ENCODE data around the gene MDM2. TPM values are rescaled to one million over a fixed set of nuclear protein-coding genes. Genes with fewer than 3 reads are reported as not detected.

The MDM2 gene
- total and polyA plus RNA-seq, 2 of the 8 experiments (the other 6 are each of a cell fraction or from before 2014, with no cell fraction given) = 15.1 to 115 TPM

DNA sequence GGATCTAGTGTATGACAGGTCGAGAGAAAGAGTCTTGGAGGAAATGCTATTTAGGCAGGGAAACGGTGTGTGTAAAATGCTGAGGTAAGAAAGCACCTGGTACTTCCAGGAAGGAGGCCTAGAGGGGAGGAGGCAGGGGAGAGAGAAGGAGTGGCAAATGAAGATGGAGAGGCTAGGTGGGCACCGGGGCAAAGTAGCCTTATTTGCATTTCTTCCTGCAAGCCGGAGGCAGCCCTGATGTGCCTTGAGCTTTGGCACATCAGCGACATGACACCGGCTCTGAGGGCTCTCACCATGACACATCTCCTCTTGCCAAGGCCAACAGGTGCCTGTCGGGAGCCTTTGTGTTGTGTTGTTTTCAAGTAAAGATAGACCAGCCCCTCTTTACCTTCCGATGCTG is 63.4 kb downstream of the MDM2 start:
- ChIA-PET POLR2A (ENCODE audit: partially characterized antibody) (interaction anchor here (1.1 kb wide), 1 partner anchor 18 kb away, joined by 3 read pairs; no protein-coding TSS in a partner anchor), CTCF (ENCODE audit: partially characterized antibody) (interaction anchor here (0.6 to 1.9 kb wide), 15 partner anchors 9 to 283 kb away, joined by 3 to 9 read pairs (median 4); no protein-coding TSS in a partner anchor)
- Histone ChIP-seq H3K4ac (replicated peaks; ENCODE audit: insufficient read length, low read depth, low read length) (no peak overlapping the region), H2AK5ac (ENCODE audit: low read depth, low read length) (no peak overlapping the region), H2BK120ac (replicated peaks; ENCODE audit: low read depth, low read length) (no peak overlapping the region), H3K27me3 (replicated peaks in 1 of 4; ENCODE audit: control insufficient read depth in 3 of 4, extremely low read depth in 1 of 4, insufficient read depth in 3 of 4, low read length in 3 of 4) (no peaks in the 10 kb centered on the region), H3K18ac (ENCODE audit: extremely low read depth, low read length) (no peak overlapping the region), H3K23me2 (ENCODE audit: low read depth, low read length) (no peaks in the 10 kb centered on the region), H3K56ac (replicated peaks; ENCODE audit: insufficient read length, low read depth, low read length) (no peak overlapping the region), H3K79me2 (ENCODE audit: control insufficient read depth in 1 of 2, insufficient read depth in 2 of 2, low read length in 2 of 2) (no peaks in the 10 kb centered on the region), H3K9me3 (ENCODE audit: insufficient read depth in 2 of 2, low read depth in 1 of 2, low read length in 1 of 2) (no peaks in the 10 kb centered on the region), H3K4me1 (replicated peaks in 1 of 4; ENCODE audit: control insufficient read depth in 3 of 4, insufficient read depth in 4 of 4, low read length in 3 of 4) (peaks cover 2 to 5% (median 4%) of the 10 kb centered on the region in 4 experiments; a peak in 3 of 7 replicates), H3K14ac (ENCODE audit: insufficient read length) (no peak overlapping the region), H2BK20ac (ENCODE audit: low read length) (no peak overlapping the region), H4K8ac (ENCODE audit: extremely low read depth, insufficient read depth, low read length) (no peak overlapping the region), H3K4me3 (ENCODE audit: extremely low read depth in 1 of 4, insufficient read depth in 2 of 4, low read depth in 3 of 4, low read length in 4 of 4) (no peak overlapping the region), H4K5ac (ENCODE audit: insufficient read length, low read depth, low read length) (no peak overlapping the region), H3K9ac (replicated peaks in 1 of 4; ENCODE audit: extremely low read depth in 1 of 4, low read depth in 3 of 4, low read length in 3 of 4) (no peak overlapping the region), H2BK5ac (ENCODE audit: low read depth, low read length) (no peak overlapping the region), H2BK12ac (ENCODE audit: low read depth, low read length) (no peak overlapping the region), H4K20me1 (replicated peaks in 1 of 2; ENCODE audit: control insufficient read depth in 1 of 2, insufficient read depth in 2 of 2, low read length in 2 of 2) (no peaks in the 10 kb centered on the region), H3K36me3 (ENCODE audit: control insufficient read depth in 2 of 4, insufficient read depth in 4 of 4, low read length in 3 of 4) (no peaks in the 10 kb centered on the region), H2AFZ (ENCODE audit: low read length) (no peak overlapping the region; the same call in 1 of the 2 replicates), H3K79me1 (ENCODE audit: low read depth, low read length) (no peaks in the 10 kb centered on the region), H3K4me2 (ENCODE audit: insufficient read depth in 1 of 2, low read depth in 2 of 2, low read length in 2 of 2) (no peak overlapping the region), H3K23ac (ENCODE audit: insufficient read length) (no peak overlapping the region), H3K27ac (ENCODE audit: low read depth, low read length) (no peak overlapping the region), H2BK15ac (ENCODE audit: low read length) (no peak overlapping the region), H4K91ac (replicated peaks; ENCODE audit: insufficient read length, low read length) (no peak overlapping the region)
- FAIRE-seq = no peak
- 83% methylated on average over 8 of the region's 8 CpGs; no CpG with 5 or more reads in 1 of the 2 experiments for WGBS, 2 experiments (ENCODE audit: extremely low coverage in 1 of 2, insufficient coverage in 1 of 2, insufficient read length in 1 of 2, insufficient replicate concordance in 2 of 2, low coverage in 1 of 2, low lambda C conversion rate in 2 of 2, missing lambda C conversion rate in 1 of 2)
- no peak for DNase-seq (ENCODE audit: low read depth in 1 of 2, low spot score in 2 of 2)
- TF ChIP-seq BRCA1 (IDR thresholded peaks at IDR 0.05; ENCODE audit: low read depth, low read length) = no peak
- no peak for TF ChIP-seq NANOG (IDR thresholded peaks at IDR 0.05; ENCODE audit: insufficient read depth, low read depth, low read length, poor library complexity, severe bottlenecking)
- TF ChIP-seq SAP30 (IDR thresholded peaks at IDR 0.05; ENCODE audit: insufficient read depth, insufficient replicate concordance, low read length) = no peak
- TF ChIP-seq SUZ12 (IDR thresholded peaks at IDR 0.05; ENCODE audit: low read length) = no peak
- TF ChIP-seq EZH2 (IDR thresholded peaks at IDR 0.05; ENCODE audit: low read depth, low read length, severe bottlenecking) = no peak
- no peak for TF ChIP-seq TBP (IDR thresholded peaks at IDR 0.05; ENCODE audit: low read depth, low read length)
- TF ChIP-seq RBBP5 (IDR thresholded peaks at IDR 0.05; ENCODE audit: borderline replicate concordance, low read depth, low read length) = no peak
- TF ChIP-seq, protein P1, sequence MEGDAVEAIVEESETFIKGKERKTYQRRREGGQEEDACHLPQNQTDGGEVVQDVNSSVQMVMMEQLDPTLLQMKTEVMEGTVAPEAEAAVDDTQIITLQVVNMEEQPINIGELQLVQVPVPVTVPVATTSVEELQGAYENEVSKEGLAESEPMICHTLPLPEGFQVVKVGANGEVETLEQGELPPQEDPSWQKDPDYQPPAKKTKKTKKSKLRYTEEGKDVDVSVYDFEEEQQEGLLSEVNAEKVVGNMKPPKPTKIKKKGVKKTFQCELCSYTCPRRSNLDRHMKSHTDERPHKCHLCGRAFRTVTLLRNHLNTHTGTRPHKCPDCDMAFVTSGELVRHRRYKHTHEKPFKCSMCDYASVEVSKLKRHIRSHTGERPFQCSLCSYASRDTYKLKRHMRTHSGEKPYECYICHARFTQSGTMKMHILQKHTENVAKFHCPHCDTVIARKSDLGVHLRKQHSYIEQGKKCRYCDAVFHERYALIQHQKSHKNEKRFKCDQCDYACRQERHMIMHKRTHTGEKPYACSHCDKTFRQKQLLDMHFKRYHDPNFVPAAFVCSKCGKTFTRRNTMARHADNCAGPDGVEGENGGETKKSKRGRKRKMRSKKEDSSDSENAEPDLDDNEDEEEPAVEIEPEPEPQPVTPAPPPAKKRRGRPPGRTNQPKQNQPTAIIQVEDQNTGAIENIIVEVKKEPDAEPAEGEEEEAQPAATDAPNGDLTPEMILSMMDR (IDR thresholded peaks at IDR 0.05; ENCODE audit: control extremely low read depth in 1 of 3, insufficient read depth in 1 of 3, low read depth in 1 of 3, low read length in 3 of 3) = no peak
- TF ChIP-seq BCL11A (IDR thresholded peaks at IDR 0.05; ENCODE audit: low read depth in 2 of 2, low read length in 2 of 2) = no peak
- no peak for TF ChIP-seq TAF7 (optimal IDR thresholded peaks at IDR 0.05; ENCODE audit: borderline replicate concordance, low read depth, low read length)
- no peak for TF ChIP-seq ZNF274 (IDR thresholded peaks at IDR 0.05; ENCODE audit: borderline replicate concordance, extremely low read depth, low read length)

Data from H1 (cell line).